Breast epithelium (tissue), 3 donors: ENCODE data around the gene RBM33.

Source experiments
- POLR2AphosphoS5 ChIP-seq, 3 donors: sonication (generic); formaldehyde crosslinking; IDR thresholded peaks; one replicate each; pipeline ENCODE4 v1.6.1; 2017; ENCODE audit warnings: antibody characterized with exemption in 3 of 3
- TF ChIP-seq, protein P1 (sequence below), 3 donors: fragments of 450-650 bp; IDR thresholded peaks; one replicate each; pipeline ENCODE4 v1.5.1; 2016 to 2017; ENCODE audit warnings: antibody characterized with exemption in 3 of 3, mild to moderate bottlenecking in 3 of 3, moderate library complexity in 3 of 3

DNA sequence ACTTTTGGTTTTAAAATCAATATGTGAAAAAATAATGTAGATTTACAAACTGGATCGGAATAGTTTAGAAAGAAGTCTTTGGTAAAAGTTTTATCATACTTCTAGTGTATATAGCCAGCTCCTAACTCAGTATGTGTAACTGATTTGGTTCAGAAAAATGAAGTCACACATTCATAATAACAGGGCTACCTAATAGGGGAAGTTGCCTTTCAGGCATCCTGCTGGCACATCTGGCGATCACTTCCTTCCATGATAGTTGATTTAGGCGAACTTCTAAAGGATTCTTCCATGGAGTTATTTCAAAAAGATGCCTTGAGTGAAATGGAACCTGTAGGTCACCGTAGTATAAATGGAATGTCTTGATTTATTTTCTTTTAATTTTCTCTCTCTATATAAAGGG is 98.7 kb downstream of the RBM33 start:
- TF ChIP-seq, protein P1, sequence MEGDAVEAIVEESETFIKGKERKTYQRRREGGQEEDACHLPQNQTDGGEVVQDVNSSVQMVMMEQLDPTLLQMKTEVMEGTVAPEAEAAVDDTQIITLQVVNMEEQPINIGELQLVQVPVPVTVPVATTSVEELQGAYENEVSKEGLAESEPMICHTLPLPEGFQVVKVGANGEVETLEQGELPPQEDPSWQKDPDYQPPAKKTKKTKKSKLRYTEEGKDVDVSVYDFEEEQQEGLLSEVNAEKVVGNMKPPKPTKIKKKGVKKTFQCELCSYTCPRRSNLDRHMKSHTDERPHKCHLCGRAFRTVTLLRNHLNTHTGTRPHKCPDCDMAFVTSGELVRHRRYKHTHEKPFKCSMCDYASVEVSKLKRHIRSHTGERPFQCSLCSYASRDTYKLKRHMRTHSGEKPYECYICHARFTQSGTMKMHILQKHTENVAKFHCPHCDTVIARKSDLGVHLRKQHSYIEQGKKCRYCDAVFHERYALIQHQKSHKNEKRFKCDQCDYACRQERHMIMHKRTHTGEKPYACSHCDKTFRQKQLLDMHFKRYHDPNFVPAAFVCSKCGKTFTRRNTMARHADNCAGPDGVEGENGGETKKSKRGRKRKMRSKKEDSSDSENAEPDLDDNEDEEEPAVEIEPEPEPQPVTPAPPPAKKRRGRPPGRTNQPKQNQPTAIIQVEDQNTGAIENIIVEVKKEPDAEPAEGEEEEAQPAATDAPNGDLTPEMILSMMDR (IDR thresholded peaks at IDR 0.05): no peak
- TF ChIP-seq POLR2AphosphoS5 (IDR thresholded peaks at IDR 0.05): no peak
